ELF-1 (cell line): ENCODE results near the gene SPACA9.

Source experiments
- DNase-seq: peaks from one replicate; pipeline ENCODE4 v3.0.0-alpha.2; 2016; ENCODE audit warnings: low read depth, low spot score

SPACA9 gene

GRCh38 chr9:132894346-132894745 lies 15.6 kb downstream of the SPACA9 start:
- no peak for DNase-seq

DNA sequence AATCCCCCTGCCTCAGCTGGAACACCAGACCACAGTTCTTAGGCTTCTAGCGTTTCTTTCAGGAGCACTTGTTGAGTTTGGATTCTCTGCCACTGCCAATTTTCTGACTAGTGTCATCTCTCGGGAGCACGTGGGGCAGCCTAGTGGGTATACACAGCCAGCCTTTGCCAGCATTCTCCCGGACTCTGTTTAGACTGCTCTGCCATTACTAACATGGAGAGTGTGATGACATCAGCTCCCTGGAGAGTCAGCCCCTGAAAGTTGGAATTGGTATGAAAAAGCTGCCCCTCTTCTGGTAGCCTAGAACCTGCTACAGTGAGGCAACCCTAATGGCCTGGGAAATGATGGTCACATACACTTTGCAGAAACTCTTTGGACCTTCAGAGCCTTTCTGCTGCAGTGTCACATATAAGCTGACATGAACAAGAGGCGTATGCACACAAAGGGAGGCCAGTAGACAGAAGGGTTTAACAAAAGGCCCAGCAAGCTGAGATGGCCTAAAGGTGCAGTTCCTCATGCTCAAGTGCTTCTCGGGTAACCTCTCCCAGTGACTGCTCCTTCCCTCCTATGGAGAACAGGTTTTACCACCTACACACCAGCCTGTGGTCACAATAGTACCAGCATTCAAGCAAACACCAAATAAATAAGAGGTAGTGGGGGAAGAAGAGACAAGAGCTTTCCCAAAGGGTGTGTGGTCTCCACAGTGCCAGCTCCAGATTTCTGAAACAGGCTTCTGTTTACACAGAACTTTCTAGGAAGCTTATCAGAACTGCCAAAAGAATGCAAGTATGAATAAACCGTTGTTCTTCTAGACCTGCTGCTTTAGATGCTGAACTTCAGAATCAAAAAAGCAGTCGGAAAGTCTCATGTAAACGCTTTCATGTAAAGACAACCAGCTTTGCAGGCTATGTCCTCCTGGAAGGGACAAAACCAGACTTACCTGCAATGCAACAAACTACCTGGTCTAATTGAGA lies 16.5 kb downstream of the SPACA9 start:
- peak; percentile 33 for DNase-seq

- no peak for DNase-seq
Measured at GRCh38 chr9:132896264-132896663, 17.6 kb downstream of the SPACA9 start.

DNA sequence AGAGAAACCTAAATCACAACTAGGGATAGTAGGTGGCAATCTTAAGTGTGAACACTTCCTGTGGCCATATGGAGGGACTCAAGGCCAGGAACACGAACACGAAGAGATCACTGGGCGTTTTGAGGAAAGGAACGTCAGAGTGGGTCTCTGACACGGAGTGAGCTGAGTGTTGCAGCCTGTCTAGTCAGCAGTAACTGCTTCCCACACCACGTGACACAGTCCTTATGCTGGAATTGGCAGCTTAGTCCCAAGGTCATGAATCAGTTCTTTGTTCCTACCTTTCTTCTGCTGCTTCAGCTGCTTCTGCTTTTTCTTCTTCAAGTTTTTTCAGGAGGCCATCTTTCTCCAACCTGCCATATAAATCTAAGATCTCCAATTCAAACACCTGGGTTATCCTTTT lies 18.2 kb downstream of the SPACA9 start:
- no peak for DNase-seq

DNA sequence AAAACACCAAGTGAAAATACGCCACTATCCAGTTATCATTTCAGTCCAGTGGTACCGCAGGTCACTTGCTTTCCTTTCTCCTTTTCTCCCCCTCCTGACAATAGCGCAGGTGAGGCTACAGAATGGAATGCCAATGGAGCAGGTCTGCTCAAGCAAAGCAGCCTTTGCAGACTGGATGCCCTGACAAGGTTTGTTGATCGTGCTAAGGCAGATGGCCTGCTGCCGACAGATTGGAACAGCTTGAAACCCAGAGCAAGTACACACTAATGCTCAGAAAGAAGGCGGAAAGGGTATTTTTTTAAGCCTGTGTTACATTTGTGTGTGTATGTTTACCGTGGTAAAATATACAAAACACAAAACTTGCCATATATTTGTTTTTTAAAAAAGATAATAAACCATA lies 19.4 kb downstream of the SPACA9 start:
- DNase-seq = no peak

DNA sequence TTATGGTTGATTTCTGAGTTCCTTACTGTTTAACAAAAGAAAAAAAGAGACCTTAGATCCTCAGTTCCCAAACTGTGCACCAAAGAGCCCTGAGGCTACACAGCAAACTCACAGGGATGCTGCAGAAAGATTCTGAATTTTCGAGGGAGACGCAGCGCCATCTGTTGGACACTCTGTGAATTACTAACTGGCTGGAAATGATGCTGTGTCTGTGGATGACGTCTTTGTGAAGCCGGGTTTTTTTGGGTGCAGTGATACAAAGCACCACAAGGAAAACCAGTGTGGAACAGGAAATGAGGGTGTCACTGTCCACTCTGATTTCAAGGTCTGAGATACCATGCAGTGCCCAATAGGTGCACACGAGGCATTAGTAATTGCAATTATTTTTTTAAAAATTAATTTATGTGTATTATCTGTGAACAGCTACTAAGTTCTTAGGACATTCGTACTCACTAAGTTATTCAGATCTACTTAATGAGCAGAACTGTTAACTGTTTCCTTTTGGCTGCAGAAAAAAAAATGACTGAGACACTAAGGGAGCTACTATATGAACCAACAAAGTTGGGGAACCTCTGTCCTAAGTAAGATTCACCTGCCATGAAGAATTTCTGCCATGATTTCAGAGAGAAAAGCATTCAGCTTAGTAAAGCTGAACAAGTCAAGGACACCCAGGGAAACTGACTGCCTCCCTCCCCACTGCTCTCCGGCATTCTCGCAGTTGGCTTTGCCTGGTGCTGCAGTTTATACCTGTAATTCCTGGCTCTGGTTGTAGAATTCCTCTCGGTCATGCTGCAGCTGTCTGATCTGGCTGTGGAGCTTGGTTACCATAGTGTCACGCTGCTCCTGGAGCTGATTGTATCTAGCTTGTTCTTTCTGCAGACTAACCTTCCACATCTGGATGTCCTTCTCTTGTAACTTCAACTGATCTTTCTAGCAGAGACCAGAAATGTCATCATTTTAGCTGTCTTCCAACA lies 23.4 kb downstream of the SPACA9 start:
- peak; percentile 93 for DNase-seq

GRCh38 chr9:132903574-132904492 lies 25.1 kb downstream of the SPACA9 start:
- DNase-seq = peak; percentile 40

- no peak for DNase-seq
Measured at GRCh38 chr9:132905726-132906125, 27.0 kb downstream of the SPACA9 start.

DNA sequence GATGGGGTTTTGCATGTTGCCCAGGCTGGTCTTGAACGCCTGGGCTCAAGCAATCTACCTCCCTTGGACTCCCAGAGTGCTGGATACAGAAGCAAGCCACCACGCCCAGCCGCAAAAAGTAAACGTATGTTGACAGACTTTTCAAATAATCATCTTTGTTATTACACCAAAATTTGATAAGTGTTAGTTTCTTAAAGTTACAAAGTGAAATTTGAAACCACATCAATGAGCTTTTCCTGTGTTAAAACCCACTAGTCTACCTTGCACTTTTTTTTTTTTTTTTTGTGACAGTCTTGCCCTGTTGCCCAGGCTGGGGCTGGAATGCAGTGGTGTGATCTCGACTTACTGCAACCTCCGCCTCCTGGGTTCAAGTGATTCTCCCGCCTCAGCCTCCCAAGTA lies 29.9 kb downstream of the SPACA9 start:
- DNase-seq = no peak

GRCh38 chr9:132909311-132909710 lies 30.6 kb downstream of the SPACA9 start:
- no peak for DNase-seq

DNA sequence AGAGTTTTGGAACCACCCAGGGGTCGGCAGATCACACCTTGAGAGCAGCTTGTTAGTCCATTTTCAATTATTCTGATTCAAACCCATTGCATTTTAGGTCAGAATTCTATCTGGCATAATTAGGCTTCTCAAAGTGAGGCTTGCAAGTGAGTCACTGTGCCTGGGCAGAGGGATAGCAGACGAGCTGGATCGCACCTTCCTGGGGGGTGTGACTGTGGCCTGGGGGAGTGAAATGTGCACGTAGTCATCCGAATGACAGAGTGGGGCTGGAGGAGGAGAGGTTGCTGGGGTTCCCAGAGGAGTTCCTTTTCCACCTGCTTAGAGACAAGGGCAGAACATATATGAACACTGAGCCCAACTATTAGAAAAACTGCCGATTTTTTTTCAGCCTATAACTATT lies 31.7 kb downstream of the SPACA9 start:
- no peak for DNase-seq

DNA sequence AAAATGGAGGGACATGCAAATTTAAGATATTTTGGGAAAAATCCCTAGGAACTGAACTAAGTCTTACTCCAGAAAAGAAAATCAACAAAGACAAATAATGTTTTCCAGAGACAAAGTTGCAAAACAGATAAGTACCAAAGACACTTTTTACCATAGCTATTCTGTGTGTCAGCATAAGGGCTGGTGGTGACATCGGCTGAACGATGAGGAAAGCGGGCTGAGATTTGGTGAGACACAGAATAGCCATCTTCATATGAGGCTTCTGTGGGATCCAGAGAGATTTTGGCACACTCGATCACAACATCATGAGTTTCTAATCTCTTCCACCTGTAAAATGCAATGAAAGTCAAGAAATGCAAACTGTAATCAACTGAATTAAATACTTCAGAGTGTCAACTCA lies 33.4 kb downstream of the SPACA9 start:
- no peak for DNase-seq

DNA sequence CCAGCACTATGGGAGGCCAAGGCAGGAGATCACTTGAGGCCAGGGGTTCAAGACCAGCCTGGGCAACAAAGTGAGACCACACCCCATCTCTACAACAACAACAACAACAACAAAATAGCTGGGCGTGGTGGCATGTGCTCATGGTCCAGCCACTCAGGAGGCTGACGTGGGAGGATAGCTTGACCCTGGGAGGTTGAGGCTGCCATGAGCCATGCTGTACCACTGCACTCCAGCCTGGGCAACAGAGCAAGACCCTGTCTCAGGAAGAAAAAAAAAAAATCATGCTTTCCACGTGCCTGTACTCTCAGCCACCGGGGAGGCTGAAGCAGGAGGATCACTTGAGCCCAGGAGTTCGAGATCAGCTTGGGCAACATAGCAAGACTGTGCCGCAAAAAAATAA lies 36.2 kb downstream of the SPACA9 start:
- no peak for DNase-seq

GRCh38 chr9:132919614-132920268 lies 41.0 kb downstream of the SPACA9 start:
- no peak for DNase-seq

- no peak for DNase-seq
Measured at GRCh38 chr9:132923346-132923902, 44.7 kb downstream of the SPACA9 start.

DNA sequence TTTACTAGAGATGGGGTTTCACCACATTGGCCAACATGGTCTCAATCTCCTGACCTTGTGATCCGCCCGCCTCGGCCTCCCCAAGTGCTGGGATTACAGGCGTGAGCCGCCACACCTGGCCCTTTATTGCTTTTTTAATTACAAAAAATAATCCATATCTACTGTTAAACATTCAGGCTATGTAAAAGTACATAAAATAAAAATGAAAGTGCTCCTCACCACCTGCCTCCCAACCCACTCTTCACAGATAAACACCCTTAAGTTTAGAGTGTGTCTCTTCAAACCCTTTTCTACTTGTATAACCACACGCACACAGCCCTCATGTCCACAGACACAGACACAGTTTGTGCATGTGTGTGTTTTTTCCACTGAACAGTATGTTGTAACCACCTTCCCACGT lies 49.0 kb downstream of the SPACA9 start:
- no peak for DNase-seq

DNA sequence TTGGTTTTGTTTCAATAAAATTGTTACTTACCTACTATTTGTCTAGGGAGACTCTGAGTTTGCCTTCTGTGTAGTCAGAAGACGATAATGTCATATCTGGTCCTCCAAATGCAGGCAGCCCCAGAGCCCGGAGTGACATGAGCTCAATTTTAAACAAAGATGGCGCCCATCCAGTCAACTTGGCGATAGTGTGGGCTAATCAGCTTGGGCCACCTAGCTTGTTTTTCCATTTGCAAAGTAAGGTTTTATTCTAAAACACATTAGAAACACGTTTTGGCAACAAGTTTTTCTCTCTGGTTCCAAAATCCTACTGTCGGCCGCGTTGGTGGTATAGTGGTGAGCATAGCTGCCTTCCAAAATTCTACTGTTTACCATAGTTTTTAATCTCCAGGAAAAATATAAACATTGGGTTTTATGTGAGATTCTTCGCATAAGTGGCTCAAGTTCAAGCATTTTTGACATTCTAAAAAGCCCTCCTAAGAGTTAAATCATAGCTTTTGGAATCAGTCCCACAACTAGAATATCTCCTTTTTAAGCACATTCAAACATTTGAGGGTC lies 52.6 kb downstream of the SPACA9 start:
- no peak for DNase-seq

DNA sequence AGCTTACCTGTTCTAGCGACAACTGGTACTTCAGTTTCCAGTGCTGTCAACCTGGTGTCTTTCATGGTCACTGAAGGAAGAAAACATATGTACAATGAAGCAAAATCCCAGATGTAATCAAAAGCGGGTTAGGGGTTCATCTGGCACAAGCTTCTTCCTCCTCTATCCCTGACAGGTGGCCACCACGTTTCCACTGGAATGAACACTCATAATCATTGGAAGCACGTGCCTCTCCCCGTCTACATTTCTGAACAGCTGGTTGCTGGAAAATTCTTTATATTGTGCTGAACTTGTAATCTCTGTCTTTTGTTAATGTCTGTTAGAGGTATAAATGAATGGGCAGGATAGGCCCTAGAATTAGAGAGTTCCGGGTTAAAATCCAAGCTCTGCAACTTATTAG lies 56.3 kb downstream of the SPACA9 start:
- no peak for DNase-seq

DNA sequence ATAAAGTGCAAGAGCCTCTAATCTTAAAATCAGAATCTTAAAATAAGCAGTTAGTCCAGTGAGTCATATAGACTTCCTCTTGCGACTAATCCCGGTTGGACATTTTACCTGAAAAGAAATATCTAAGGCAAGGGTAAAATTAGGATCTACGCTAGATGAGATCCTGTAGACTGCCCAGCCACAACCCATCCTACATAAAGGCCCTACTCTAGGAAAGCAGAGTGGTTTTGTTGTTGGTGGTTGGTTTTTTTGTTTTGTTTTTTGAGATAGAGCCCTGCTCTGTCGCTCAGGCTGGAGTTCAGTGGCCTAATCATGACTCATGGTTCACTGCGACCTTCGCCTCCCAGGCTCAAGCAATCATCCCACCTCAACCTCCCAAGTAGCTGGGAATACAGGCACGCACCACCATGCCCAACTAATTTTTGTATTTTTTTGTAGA lies 58.8 kb downstream of the SPACA9 start:
- DNase-seq = no peak

DNA sequence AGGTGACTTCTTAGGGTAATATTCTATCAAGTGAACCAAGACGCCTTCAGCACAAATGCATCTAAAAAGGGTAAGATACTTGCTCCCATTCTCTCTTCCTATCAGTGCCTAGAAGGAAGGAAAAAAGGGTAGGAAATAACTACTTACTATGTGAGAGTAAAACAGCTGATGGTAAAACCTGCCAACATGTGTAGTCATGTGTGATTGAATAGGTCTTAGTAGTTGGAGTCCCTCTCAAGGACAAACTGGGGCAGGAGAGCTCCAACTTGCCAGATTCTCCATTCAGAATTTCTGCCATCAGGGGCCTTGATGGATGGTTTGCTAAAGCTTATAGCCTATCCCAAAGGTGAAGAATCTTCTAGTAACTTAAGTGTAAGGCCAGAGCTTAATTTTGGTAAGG lies 60.5 kb downstream of the SPACA9 start:
- DNase-seq = no peak
